ENCODE results near the gene BCL2L1. TPM values are rescaled to one million over a fixed set of nuclear protein-coding genes. Genes with fewer than 3 reads are reported as not detected.

The BCL2L1 gene
- total RNA-seq, 1 donor from 2014 or later, result 60.0 TPM

- H3K4me3 Mint-ChIP-seq, result no peak within 1 kb of the TSS
- no peak for DNase-seq (ENCODE audit: low spot score)
- Histone ChIP-seq H3K9me3 (ENCODE audit: low read depth) (no peaks in the 10 kb centered on the region), H3K27me3 (no peaks in the 10 kb centered on the region), H3K27ac (no peak within 1 kb of the TSS), H4K20me1 (ENCODE audit: low read depth) (no peaks in the 10 kb centered on the region), H3K79me2 (ENCODE audit: low read depth) (no peaks in the 10 kb centered on the region), H3K4me1 (peaks cover 8% of the 10 kb centered on the region), H2AFZ (replicated peaks) (peak within 1 kb of the TSS; percentile 45), H3K4me2 (peak within 1 kb of the TSS; percentile 27), H3K36me3 (no peaks in the 10 kb centered on the region), H3F3A (ENCODE audit: low read depth) (no peaks in the 10 kb centered on the region), H3K9ac (no peak within 1 kb of the TSS), H3K4me3 (no peak within 1 kb of the TSS)
- peak within 1 kb of the TSS; percentile 82 for H3K27ac Mint-ChIP-seq
- peaks cover 15% of the 10 kb centered on the region for H3K27me3 Mint-ChIP-seq (ENCODE audit: insufficient read depth, low read depth)
- peaks cover 6% of the 10 kb centered on the region for H3K4me1 Mint-ChIP-seq
- no peaks in the 10 kb centered on the region for H3K9me3 Mint-ChIP-seq
- TF ChIP-seq EZH2phosphoT487 (IDR thresholded peaks at IDR 0.05) (no peak), EZH2 (IDR thresholded peaks at IDR 0.05) (no peak), CTCF (IDR thresholded peaks at IDR 0.05) (no peak)
- no peaks in the 10 kb centered on the region for H3K36me3 Mint-ChIP-seq
Observed at GRCh38 chr20:31637660-31638059, 85.0 kb downstream of the BCL2L1 start, which contains the start of gene COX4I2. COX4I2 (plus strand) TSS chr20:31637912; CDS start chr20:31639018, 1,106 bp downstream.

- H3K79me2 ChIP-seq (ENCODE audit: low read depth), result no peaks in the 10 kb centered on the region
- H3K4me1 ChIP-seq, result peaks cover 5% of the 10 kb centered on the region
- no peak for TF ChIP-seq CTCF (IDR thresholded peaks at IDR 0.05)
- no peak for TF ChIP-seq EZH2 (IDR thresholded peaks at IDR 0.05)
- TF ChIP-seq EZH2phosphoT487 (IDR thresholded peaks at IDR 0.05), result no peak
- Mint-ChIP-seq H3K27me3 (ENCODE audit: insufficient read depth, low read depth) (peaks cover 8% of the 10 kb centered on the region), H3K36me3 (no peaks in the 10 kb centered on the region), H3K4me3 (no peak overlapping the region), H3K27ac (no peak overlapping the region), H3K9me3 (no peaks in the 10 kb centered on the region), H3K4me1 (peaks cover 3% of the 10 kb centered on the region)
- H3F3A ChIP-seq (ENCODE audit: low read depth), result no peaks in the 10 kb centered on the region
- H3K27me3 ChIP-seq, result no peaks in the 10 kb centered on the region
- no peak overlapping the region for H3K4me3 ChIP-seq
- H3K9me3 ChIP-seq (ENCODE audit: low read depth), result no peaks in the 10 kb centered on the region
- no peak overlapping the region for H3K4me2 ChIP-seq
- no peak for DNase-seq (ENCODE audit: low spot score)
- H3K36me3 ChIP-seq, result no peaks in the 10 kb centered on the region
- no peaks in the 10 kb centered on the region for H4K20me1 ChIP-seq (ENCODE audit: low read depth)
- no peak overlapping the region for H2AFZ ChIP-seq (replicated peaks)
- H3K27ac ChIP-seq, result no peak overlapping the region
- no peak overlapping the region for H3K9ac ChIP-seq
Observed at GRCh38 chr20:31633339-31633914, 89.2 kb downstream of the BCL2L1 start.

DNA sequence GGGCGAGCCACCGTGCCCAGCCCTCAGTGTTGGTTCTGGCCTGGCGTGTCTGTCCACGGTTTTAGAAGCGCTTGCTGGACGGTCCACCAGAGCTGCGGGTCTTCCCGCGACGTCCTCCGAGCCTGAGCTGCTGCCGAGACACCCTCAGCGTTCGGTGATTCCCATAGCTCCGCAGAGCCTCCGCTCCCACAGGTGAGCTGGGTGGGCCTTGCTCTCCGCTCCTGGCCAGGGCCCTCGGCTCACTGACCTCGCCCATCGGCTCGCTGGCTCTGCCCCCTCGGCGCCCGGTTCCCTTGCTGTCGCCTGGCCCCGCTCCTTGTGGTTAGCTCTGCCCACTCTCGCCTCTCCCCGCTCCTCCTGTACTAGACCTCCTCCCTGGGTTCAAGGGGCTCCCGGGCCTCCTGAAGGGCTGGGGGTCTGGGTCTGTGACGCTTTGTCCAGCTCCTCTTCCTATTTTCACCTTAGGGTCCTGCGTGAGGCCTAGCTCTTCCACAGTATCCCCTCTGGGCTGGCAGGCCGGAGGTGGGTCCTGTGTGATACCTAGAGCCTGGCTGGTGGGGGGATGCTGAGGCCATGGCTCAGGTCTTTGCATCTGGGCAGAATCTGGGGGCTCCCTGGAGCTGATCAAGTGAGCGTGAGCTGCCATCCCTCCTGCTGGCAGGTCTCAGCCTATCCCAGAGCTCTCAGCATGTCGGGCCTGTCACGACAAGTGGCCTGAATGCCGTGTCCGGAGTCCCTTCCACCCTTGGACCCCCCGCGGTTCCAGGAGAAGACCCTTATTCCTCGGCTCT is 89.9 kb downstream of the BCL2L1 start:
- Mint-ChIP-seq H3K27me3 (ENCODE audit: insufficient read depth, low read depth) (peaks cover 8% of the 10 kb centered on the region), H3K36me3 (no peaks in the 10 kb centered on the region), H3K9me3 (no peaks in the 10 kb centered on the region), H3K27ac (no peak overlapping the region), H3K4me1 (no peaks in the 10 kb centered on the region), H3K4me3 (no peak overlapping the region)
- Histone ChIP-seq H3K27ac (no peak overlapping the region), H3K4me2 (no peak overlapping the region), H3K27me3 (no peaks in the 10 kb centered on the region), H3K36me3 (no peaks in the 10 kb centered on the region), H4K20me1 (ENCODE audit: low read depth) (no peaks in the 10 kb centered on the region), H2AFZ (replicated peaks) (no peak overlapping the region), H3K9ac (no peak overlapping the region), H3K79me2 (ENCODE audit: low read depth) (no peaks in the 10 kb centered on the region), H3K4me3 (no peak overlapping the region), H3K4me1 (no peaks in the 10 kb centered on the region), H3K9me3 (ENCODE audit: low read depth) (no peaks in the 10 kb centered on the region), H3F3A (ENCODE audit: low read depth) (no peaks in the 10 kb centered on the region)
- DNase-seq (ENCODE audit: low spot score), result no peak
- TF ChIP-seq EZH2 (IDR thresholded peaks at IDR 0.05) (no peak), EZH2phosphoT487 (IDR thresholded peaks at IDR 0.05) (no peak), CTCF (IDR thresholded peaks at IDR 0.05) (no peak)

Measured in neural progenitor cell (in vitro differentiated cells).